ENCODE results near the gene FKBP10. TPM values are rescaled to one million over a fixed set of nuclear protein-coding genes. Genes with fewer than 3 reads are reported as not detected.
A peak's percentile ranks its signal among the peaks of the same experiment; 100 is the strongest.

FKBP10 gene
- total and polyA plus RNA-seq, 5 donors from 2014 or later = 0.25 TPM; not detected in 4

DNA sequence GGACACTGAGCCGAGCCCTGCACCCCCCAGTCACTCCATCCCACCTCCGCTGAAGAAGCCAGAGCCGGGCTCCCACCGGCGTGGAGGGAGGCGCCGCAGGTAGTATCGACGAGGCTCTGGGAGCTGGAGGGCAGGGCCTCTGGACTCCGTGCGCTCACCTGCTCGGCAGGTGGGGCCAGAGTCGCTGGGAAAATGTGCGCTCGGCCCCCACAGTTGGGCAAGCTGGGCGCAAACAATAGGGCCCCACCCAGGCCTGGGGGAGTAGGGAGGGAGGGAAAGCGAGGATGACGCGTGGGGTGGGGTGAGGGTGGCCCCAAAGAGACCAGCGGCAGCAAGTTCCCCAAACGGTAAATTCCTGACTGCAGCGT, 27.0 kb upstream of the FKBP10 start:
- DNase-seq = no peak

DNA sequence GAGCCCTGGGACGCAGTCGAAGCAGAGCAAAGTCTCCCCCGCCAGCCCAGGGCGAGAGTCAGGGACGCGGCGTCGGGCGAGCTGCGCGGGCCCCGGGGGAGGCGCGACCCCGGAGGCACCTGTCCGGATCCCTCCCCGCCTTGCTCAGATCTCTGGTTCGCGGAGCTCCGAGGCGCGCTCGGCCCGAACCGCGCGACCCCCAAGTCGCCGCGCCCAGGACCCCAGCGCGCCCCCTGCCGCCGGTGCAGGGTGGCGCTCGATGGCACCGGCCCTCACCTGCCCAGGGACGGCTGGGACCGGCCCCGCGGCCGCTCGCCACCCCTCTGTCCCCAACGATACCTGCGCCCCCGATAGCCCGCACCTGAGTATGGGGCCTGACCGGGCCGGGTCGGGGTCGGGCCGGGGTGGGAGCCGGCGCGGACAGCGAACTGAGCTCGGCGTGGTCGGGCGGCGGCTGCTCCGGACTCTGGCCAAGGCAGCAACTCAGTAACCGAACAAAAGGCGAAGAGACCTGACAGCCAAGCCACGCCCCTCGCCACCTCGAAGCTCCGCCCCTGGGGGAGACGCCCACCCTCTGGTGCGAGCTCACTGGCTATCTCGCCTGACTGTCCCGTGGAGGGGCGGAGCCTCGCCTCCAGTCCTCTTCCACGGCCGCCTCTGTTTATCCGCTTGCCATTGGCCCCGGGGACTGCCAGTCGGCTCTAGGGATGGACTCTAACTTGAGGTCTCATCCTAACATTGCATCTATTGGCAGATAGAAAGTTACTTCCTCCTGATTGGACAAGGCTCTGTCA, 26.4 kb upstream of the FKBP10 start, which contains the start of gene JUP:
Gene JUP, minus strand, starts transcription at position 485 of the 794 bp plus-strand sequence. CDS start 14,857 bp downstream, outside the sequence.
- H3K27me3 Mint-ChIP-seq = peaks cover 39% of the 10 kb centered on the region
- Histone ChIP-seq H3K9me3 (ENCODE audit: control insufficient read depth in 2 of 2, low read length in 2 of 2) (no peaks in the 10 kb centered on the region), H3K27ac (ENCODE audit: insufficient read depth, low read length, poor library complexity, severe bottlenecking) (no peak within 1 kb of the TSS), H3K4me3 (ENCODE audit: low read depth, low read length) (no peak within 1 kb of the TSS), H3K27me3 (ENCODE audit: control insufficient read depth, insufficient read depth, low read length) (peaks cover 8% of the 10 kb centered on the region), H3K4me1 (ENCODE audit: control insufficient read depth, insufficient read depth, low read length, poor library complexity, severe bottlenecking) (peaks cover 16% of the 10 kb centered on the region), H3K36me3 (ENCODE audit: control insufficient read depth, insufficient read depth, low read length) (no peaks in the 10 kb centered on the region)
- H3K4me1 Mint-ChIP-seq = peaks cover 0 to 34% (median 5%) of the 10 kb centered on the region in 4 donors
- peak within 1 kb of the TSS; percentile 72 to 86 (median 79) for H3K4me3 Mint-ChIP-seq
- H3K27ac Mint-ChIP-seq = peak within 1 kb of the TSS in 1 of 3 donors; percentile 38
- no peaks in the 10 kb centered on the region for H3K36me3 Mint-ChIP-seq
- DNase-seq (peak; percentile 74 to 87 (median 81)), ATAC-seq (ENCODE audit: low read depth in 2 of 2) (peak; percentile 84 to 85)
- H3K9me3 Mint-ChIP-seq = peaks cover 0 to 3% (median 0%) of the 10 kb centered on the region in 7 donors

More for the DNA sequence above, 27.0 kb upstream of the FKBP10 start:
- H3K27me3 Mint-ChIP-seq = peaks cover 39% of the 10 kb centered on the region
- H3K4me1 ChIP-seq (ENCODE audit: control insufficient read depth, insufficient read depth, low read length, poor library complexity, severe bottlenecking) = peaks cover 16% of the 10 kb centered on the region
- no peaks in the 10 kb centered on the region for H3K9me3 ChIP-seq (ENCODE audit: control insufficient read depth in 2 of 2, low read length in 2 of 2)
- peaks cover 8% of the 10 kb centered on the region for H3K27me3 ChIP-seq (ENCODE audit: control insufficient read depth, insufficient read depth, low read length)
- no peaks in the 10 kb centered on the region for H3K36me3 ChIP-seq (ENCODE audit: control insufficient read depth, insufficient read depth, low read length)
- H3K4me3 ChIP-seq (ENCODE audit: low read depth, low read length) = no peak overlapping the region
- H3K36me3 Mint-ChIP-seq = no peaks in the 10 kb centered on the region
- H3K9me3 Mint-ChIP-seq = peaks cover 0 to 3% (median 0%) of the 10 kb centered on the region in 7 donors
- H3K4me1 Mint-ChIP-seq = peaks cover 0 to 34% (median 5%) of the 10 kb centered on the region in 4 donors
- H3K4me3 Mint-ChIP-seq = peak overlapping the region in 2 of 4 donors; percentile 59 to 69
- H3K27ac Mint-ChIP-seq = peak overlapping the region in 1 of 3 donors; percentile 38
- H3K27ac ChIP-seq (ENCODE audit: insufficient read depth, low read length, poor library complexity, severe bottlenecking) = no peak overlapping the region
- ATAC-seq (ENCODE audit: low read depth in 2 of 2) = no peak

- Histone ChIP-seq H3K4me1 (ENCODE audit: control insufficient read depth, insufficient read depth, low read length, poor library complexity, severe bottlenecking) (peaks cover 16% of the 10 kb centered on the region), H3K27ac (ENCODE audit: insufficient read depth, low read length, poor library complexity, severe bottlenecking) (no peak overlapping the region), H3K4me3 (ENCODE audit: low read depth, low read length) (no peak overlapping the region), H3K36me3 (ENCODE audit: control insufficient read depth, insufficient read depth, low read length) (no peaks in the 10 kb centered on the region), H3K9me3 (ENCODE audit: control insufficient read depth in 2 of 2, low read length in 2 of 2) (no peaks in the 10 kb centered on the region), H3K27me3 (ENCODE audit: control insufficient read depth, insufficient read depth, low read length) (peaks cover 8% of the 10 kb centered on the region)
- H3K36me3 Mint-ChIP-seq = no peaks in the 10 kb centered on the region
- H3K9me3 Mint-ChIP-seq = peaks cover 0 to 3% (median 0%) of the 10 kb centered on the region in 7 donors
- H3K4me3 Mint-ChIP-seq = peak overlapping the region; percentile 72 to 86 (median 79)
- H3K27ac Mint-ChIP-seq = no peak overlapping the region
- peaks cover 0 to 34% (median 5%) of the 10 kb centered on the region in 4 donors for H3K4me1 Mint-ChIP-seq
- DNase-seq (no peak), ATAC-seq (ENCODE audit: low read depth in 2 of 2) (no peak)
- peaks cover 39% of the 10 kb centered on the region for H3K27me3 Mint-ChIP-seq
Measured at GRCh38 chr17:41787021-41787418, 25.8 kb upstream of the FKBP10 start.

DNA sequence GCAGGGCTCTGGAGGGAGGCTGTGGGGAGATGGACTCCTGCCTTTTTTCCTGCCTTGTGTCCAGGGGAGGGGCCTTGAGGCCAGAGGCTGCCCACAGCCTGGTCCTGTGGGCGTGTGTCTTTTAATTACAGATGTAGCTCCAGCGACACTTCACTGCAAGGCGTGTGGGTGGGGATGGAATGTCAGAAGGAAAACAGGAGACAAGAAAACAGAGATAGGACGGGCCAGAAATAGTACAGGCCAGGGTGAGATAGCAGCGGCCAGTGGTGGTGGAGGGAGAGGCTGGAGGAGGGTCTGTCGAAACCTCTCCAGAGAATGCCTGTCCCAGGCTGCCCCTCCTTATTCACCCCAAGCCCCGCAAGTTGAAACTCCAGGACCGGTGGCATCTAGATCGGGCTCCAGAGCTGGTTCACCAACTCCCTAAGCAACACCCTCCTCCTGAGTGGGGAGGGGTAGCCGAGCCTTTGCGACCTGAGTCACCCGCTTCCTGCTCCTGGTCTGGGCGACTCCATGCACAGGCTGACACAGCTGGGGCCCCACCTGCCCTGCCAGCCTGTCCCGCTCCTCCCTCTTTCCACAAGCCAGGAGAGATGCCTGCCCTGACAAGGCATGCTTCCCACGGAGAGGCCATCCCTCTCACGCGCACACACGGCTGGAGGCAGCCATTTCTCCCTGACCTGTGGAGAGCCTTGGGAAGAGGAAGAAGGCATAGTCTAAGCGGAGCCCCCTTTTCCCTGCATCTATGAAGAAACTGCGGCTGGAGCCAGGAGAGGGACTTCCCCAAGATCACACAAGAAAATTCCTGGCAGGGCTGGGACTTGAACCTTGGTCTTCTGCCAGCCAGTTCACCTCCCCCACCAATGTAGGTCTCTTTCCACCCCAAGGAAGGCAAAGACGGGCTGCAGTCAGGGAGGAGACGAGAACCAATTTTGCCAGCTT, 19.7 kb upstream of the FKBP10 start:
- Histone ChIP-seq H3K36me3 (ENCODE audit: control insufficient read depth, insufficient read depth, low read length) (no peaks in the 10 kb centered on the region), H3K27ac (ENCODE audit: insufficient read depth, low read length, poor library complexity, severe bottlenecking) (no peak overlapping the region), H3K4me3 (ENCODE audit: low read depth, low read length) (no peak overlapping the region), H3K4me1 (ENCODE audit: control insufficient read depth, insufficient read depth, low read length, poor library complexity, severe bottlenecking) (no peaks in the 10 kb centered on the region), H3K27me3 (ENCODE audit: control insufficient read depth, insufficient read depth, low read length) (no peaks in the 10 kb centered on the region), H3K9me3 (ENCODE audit: control insufficient read depth in 2 of 2, low read length in 2 of 2) (no peaks in the 10 kb centered on the region)
- peaks cover 0 to 12% (median 0%) of the 10 kb centered on the region in 4 donors for H3K4me1 Mint-ChIP-seq
- H3K27me3 Mint-ChIP-seq = peaks cover 20% of the 10 kb centered on the region
- no peaks in the 10 kb centered on the region for H3K9me3 Mint-ChIP-seq
- no peak for DNase-seq
- no peaks in the 10 kb centered on the region for H3K36me3 Mint-ChIP-seq
- no peak overlapping the region for H3K4me3 Mint-ChIP-seq
- H3K27ac Mint-ChIP-seq = peak overlapping the region in 1 of 3 donors; percentile 21
- ATAC-seq (ENCODE audit: low read depth in 2 of 2) = no peak

DNA sequence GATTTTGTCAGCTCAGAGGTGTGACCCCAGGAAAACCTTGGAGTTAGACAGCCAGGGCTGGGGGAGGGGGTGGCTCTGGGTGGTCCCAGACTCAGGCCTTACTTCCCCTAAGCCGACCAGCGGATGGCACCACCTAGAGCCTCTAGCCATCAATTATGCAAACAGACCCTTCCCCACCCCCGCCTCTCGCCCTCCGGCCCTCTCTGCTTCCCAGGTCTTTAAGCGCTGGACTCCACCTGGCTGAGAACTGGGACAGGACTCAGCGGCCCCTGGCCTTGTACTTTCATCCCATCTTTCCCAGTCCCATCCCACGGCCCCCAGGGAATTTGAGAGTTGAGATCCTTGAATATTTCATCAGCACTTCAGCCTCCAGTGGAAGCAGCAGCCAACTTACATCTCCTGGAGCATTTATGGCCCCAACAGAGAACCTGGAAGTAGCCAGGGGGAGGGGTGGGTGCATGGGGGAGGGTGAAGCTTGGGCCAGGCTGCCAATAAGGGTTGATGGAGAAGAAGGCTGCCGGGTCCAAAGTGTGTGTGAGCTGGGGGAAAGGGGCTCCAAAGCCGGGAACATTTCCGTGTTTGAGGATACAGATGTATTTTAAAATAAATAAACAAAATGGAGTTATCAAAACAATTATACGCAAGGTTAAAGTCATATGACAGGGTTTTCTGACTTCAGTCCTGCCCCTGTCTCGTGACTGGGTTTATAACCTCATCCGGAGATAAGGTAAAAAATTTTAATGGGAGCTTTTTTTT, 18.8 kb upstream of the FKBP10 start:
- Histone ChIP-seq H3K4me1 (ENCODE audit: control insufficient read depth, insufficient read depth, low read length, poor library complexity, severe bottlenecking) (no peaks in the 10 kb centered on the region), H3K27ac (ENCODE audit: insufficient read depth, low read length, poor library complexity, severe bottlenecking) (no peak overlapping the region), H3K36me3 (ENCODE audit: control insufficient read depth, insufficient read depth, low read length) (no peaks in the 10 kb centered on the region), H3K27me3 (ENCODE audit: control insufficient read depth, insufficient read depth, low read length) (no peaks in the 10 kb centered on the region), H3K4me3 (ENCODE audit: low read depth, low read length) (no peak overlapping the region), H3K9me3 (ENCODE audit: control insufficient read depth in 2 of 2, low read length in 2 of 2) (no peaks in the 10 kb centered on the region)
- Mint-ChIP-seq H3K4me3 (no peak overlapping the region), H3K27me3 (peaks cover 14% of the 10 kb centered on the region), H3K4me1 (peaks cover 0 to 6% (median 0%) of the 10 kb centered on the region in 4 donors), H3K9me3 (no peaks in the 10 kb centered on the region), H3K27ac (no peak overlapping the region), H3K36me3 (no peaks in the 10 kb centered on the region)
- no peak for DNase-seq
- no peak for ATAC-seq (ENCODE audit: low read depth in 2 of 2)

- H3K27ac Mint-ChIP-seq = no peak overlapping the region
- ATAC-seq (ENCODE audit: low read depth in 2 of 2) = no peak
- H3K27me3 Mint-ChIP-seq = peaks cover 11% of the 10 kb centered on the region
- no peaks in the 10 kb centered on the region for H3K36me3 Mint-ChIP-seq
- Histone ChIP-seq H3K36me3 (ENCODE audit: control insufficient read depth, insufficient read depth, low read length) (no peaks in the 10 kb centered on the region), H3K4me1 (ENCODE audit: control insufficient read depth, insufficient read depth, low read length, poor library complexity, severe bottlenecking) (no peaks in the 10 kb centered on the region), H3K9me3 (ENCODE audit: control insufficient read depth in 2 of 2, low read length in 2 of 2) (no peaks in the 10 kb centered on the region), H3K27me3 (ENCODE audit: control insufficient read depth, insufficient read depth, low read length) (no peaks in the 10 kb centered on the region), H3K4me3 (ENCODE audit: low read depth, low read length) (no peak overlapping the region), H3K27ac (ENCODE audit: insufficient read depth, low read length, poor library complexity, severe bottlenecking) (no peak overlapping the region)
- H3K9me3 Mint-ChIP-seq = no peaks in the 10 kb centered on the region
- peaks cover 0 to 3% (median 0%) of the 10 kb centered on the region in 4 donors for H3K4me1 Mint-ChIP-seq
- no peak for DNase-seq
- H3K4me3 Mint-ChIP-seq = no peak overlapping the region
Measured at GRCh38 chr17:41794540-41794975, 18.2 kb upstream of the FKBP10 start.

Data from CD4-positive, CD25-positive, alpha-beta regulatory T cell (primary cell).